GM19324 (cell line): Measurements from ENCODE around the gene BCCIP.

ENCODE experiments used
- ATAC-seq: cut with Tn5 transposase; IDR thresholded peaks from one replicate; pipeline ENCODE4 v1.9.1; 2021; ENCODE audit warnings: mild to moderate bottlenecking, moderate library complexity; ENCODE audit not compliant: unreplicated experiment, low FRiP score

Gene BCCIP

DNA sequence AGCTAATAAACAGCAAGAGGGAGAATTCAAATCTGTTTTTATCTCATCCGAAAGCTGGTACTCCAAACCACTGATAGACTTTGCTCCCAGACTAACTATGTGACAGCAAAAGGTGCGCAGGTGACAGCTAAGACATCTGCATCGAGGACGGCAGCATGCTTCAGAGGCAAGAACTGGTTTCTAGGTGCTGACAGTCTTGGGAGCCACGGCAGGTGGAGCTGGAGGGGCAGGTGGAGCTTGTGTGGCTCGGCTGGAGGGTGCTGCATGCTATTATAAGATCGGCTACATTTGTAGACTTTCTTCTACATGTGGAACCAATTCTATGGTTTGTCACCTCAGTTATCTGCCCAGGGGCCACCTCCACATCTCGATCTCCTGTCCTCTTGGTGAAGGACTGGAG is 25.9 kb upstream of the BCCIP start:
- no peak for ATAC-seq

- no peak for ATAC-seq
Measured at GRCh38 chr10:125797994-125798662, 25.2 kb upstream of the BCCIP start.

DNA sequence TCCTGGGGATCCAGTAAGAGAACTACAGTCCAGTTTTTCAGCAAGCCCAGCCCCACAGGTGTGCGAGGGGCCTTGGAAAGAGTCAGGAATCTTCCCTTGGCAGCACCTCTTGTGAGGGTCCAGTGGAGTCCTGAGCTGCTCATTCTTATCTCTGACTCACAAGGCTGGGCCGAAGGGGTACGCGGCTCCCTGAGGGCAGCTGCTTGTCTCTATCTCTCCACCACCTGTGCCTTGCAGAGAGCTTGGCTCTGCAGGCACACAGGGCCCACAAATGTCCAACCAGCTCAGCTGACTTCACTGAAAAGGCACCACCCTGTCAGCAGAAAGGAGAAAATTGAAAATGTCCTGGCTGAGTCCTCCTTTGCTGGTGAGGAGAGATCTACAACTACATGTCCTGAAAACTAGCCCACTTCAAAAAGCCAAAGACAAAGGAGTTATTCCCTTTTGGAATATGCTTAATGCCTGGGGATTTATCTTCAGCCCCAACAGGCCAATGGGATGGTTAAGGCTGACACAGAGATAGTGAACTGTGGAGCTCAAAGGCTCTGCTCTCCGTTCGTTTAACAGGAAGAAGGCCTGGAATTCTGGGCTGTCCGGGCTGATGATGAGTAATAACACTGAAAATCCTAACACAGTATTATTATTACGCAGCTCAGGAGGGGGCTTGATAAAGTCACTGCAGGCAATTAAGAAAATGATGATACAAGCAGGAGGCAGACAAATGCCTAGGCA is 23.7 kb upstream of the BCCIP start:
- no peak for ATAC-seq

DNA sequence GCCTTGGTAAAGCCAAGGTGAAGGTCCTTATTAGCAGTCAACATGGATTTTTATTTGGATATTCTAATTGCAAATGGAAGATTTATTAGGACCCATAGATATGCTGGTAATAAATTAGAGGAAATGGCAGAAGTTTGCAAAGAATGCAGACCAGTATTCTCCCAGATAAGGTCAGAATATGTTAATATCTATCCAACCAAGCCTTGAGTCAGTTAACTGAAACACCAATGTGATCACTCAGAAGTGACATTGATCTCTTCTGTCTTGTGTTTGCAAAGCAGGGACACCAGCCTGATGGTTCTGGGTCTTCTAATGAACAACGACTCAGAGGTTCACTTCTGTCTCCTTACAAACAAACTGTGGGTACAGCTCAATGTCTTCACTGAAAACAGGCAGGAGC is 21.8 kb upstream of the BCCIP start:
- no peak for ATAC-seq

- ATAC-seq: no peak
Measured at GRCh38 chr10:125802131-125802530, 21.2 kb upstream of the BCCIP start.

DNA sequence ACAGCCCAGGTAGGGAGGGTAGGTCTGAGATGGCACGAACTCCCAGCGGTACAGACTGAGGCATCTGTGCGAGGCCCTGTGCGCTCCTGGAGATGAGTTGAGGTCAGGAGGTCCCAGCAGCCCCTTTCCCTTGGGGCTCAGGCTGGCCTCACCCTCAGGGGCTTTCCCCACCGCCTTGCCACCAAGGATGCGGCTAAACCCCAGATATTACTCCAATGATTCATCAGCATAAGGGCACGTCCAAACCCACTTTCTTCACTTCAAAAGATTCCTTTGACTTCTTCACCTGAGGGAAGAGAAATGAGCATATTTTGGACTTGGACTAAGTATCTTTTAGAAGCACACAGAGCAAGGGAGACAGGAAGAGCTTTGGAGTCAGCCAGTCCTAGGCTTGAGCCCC is 20.6 kb upstream of the BCCIP start:
- no peak for ATAC-seq

GRCh38 chr10:125808047-125808446 is 15.3 kb upstream of the BCCIP start:
- ATAC-seq: no peak

- no peak for ATAC-seq
Measured at GRCh38 chr10:125811251-125811650, 12.1 kb upstream of the BCCIP start.

- ATAC-seq: no peak
Measured at GRCh38 chr10:125812128-125812750, 11.1 kb upstream of the BCCIP start.

GRCh38 chr10:125815764-125816163 is 7.6 kb upstream of the BCCIP start:
- no peak for ATAC-seq

DNA sequence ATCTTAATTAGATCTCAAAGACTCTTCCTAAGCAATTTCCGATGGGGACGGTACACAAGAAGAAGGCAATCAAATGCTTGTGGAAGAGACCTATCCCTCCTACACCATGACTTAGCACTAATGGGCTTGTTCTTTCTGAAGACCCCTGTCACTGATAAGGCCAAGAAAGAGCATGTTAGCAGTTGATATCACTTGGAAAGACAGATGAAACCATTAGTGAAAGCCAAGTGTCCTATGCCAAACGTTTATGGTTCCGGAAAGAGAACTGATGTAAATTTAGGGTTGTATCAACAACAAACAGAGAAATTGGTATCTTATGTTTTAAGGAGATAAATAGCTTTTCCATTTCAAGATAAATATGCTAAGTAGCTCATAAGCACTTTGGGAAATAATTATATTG is 6.8 kb upstream of the BCCIP start:
- ATAC-seq: no peak

DNA sequence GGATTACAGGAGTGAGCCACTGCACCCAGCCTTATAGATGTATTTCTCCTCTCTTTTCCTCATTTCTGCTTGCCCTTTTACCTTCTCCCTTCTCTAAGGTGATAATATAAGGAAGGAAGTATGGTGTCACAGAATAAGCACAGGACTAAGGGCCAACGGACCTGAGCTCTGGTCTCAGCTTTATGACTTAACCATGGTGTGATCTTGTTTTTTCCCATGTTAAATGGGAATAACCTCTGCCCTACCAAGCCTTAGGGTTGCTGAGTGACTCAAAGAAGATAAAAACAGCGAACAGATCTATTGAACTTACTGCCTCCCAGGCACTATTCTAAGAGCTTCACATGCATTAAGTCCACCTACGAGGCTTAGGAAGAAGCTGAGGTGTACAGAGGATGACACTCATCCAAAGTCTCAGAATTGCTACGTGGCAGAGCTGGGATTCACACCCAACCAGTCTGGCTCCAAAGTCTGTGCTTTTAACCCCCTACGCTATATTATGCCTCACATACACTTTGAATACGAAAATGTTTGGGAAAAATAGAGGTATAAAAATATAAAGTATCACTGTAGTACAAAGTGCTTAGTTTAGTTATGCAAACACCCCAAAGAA is 5.9 kb upstream of the BCCIP start:
- no peak for ATAC-seq

DNA sequence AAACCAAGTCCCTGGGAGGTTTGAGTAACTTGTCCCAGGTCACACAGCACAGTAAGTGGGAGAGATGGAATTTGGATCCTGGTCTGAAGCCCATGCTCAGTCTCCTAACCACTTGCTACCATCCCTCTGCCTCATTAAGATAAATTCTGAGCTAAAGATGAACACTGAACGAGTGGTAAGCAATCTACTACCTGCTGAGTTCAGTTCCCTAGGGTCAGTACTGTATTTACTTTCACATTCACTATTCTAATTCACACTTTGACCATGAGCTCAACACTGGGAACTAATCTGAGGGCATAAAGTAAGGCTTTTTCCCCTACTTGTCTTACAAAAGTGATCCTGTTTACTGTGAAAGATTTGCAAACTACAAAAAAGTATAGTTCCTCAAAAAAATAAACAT is 2.6 kb upstream of the BCCIP start:
- ATAC-seq: peak; percentile 62

DNA sequence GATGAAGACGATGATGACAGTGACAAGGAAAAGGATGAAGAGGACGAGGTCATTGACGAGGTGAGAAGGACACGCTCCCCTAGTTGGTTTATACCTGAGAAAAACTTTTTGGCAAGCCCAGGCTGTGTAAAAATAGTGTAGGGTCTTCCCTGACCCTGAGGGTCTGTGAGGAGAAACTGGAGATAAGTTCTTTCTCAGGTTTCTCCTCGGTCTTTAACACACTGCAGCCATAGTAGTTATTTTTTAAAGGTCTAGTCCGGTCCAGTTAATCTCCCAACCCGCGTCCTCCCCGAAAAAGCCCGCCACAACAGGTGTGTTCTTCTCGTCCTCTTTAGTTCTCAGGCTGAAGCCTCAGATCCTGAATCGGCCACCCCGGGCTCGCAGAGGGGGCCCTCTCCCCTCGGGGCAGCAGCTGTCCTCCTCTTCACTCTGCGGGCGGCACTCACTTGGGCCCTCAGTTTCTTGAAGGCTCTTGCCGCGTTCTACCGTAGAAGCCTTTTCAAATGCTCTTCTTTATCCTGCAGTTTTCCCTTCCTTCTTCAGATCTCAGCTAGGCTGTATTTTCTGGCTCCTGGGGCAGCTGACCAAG is 411 bp downstream of the BCCIP start:
- ATAC-seq: no peak

GRCh38 chr10:125824736-125825135 is 1.4 kb downstream of the BCCIP start:
- no peak for ATAC-seq

- ATAC-seq: no peak
Measured at GRCh38 chr10:125827133-125827532, 3.8 kb downstream of the BCCIP start.

DNA sequence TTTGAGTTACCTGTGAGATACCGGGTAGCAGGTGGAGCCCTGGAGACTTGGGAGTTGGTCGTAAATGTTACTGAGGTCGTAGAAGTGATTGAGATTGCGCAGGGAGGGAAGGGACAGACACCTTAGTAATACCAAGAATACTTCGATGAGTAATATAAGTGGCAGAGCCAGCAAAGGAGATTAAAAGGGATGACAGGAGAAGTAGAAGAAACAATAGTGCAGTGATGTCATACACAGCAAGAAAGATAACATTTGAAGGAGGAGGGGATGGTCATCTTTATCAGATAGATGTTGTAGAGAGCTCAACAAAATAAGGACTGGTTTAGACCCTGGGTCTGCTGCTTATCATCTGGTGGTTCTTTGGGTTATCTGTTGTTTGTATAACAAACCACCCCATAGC is 5.0 kb downstream of the BCCIP start:
- ATAC-seq: no peak

DNA sequence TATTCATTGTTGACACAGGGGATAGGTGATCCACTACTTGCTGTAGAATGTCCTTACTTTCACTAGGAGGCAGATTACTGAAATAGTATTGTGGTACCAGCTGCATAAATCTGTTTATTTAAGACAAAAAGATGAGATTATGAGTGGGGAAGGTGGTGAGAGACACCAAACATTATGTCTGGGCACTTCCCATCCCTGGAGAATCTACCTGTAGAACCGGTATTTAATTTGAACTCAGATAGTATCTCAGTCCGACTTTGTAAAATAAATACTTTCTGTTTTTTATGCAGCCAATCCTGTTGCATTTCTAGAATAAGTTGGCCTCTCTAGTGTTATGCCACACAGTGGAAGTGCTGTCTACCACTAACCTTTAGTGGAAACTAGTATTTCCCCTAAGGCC is 13.4 kb downstream of the BCCIP start:
- ATAC-seq: no peak

DNA sequence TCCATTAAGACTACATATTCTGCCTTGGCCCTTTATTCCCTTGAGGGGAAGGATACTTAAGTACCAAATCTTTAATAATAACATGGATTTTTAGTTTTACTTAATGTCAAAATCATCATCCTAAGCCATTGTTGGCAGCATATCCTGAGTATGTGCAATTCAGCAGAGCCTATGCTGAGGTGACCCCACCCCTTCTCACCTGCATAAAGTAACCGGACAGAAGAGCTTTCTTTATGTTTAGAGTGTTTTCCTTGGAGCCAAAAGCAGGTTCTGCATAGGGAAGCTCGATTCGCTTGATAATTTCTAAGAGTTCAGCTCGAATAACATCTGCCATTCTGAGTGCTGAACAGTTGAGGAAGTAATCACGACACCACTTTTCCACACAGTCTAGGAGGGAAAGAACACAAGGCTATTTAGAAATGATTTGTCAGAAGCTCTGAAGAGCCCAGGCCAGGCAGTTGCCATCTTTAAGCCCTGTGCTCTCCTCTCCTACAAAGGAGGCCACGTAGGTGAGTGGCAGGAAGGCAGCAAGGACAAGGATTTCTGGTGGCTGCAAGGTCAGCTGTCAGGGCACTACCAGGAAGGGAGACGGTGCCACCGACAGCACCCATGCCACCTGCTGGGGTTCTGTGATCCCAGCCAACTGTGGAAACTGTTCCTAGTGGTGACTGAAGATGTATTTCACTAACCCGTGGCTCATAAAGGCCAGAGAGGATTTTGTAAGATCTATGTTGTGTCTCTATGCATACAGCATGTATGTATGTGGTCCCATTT is 15.6 kb downstream of the BCCIP start:
- ATAC-seq: no peak

GRCh38 chr10:125840406-125840805 is 17.1 kb downstream of the BCCIP start:
- ATAC-seq: no peak
